Astrocyte of the spinal cord (primary cell): ENCODE results near the gene C8A.

Experiments used
- DNase-seq: peaks from one replicate; pipeline ENCODE4 v3.0.0; 2011; ENCODE audit warnings: low read depth, low spot score
- H3K4me3 ChIP-seq: 2 replicates; pipeline ENCODE4 v1.5.1; 2011; ENCODE audit warnings: low read depth, mild to moderate bottlenecking, low read length, moderate library complexity
- CTCF ChIP-seq: IDR thresholded peaks from 2 replicates; pipeline ENCODE4 v1.5.1; 2012; ENCODE audit warnings: low read depth, mild to moderate bottlenecking, low read length, inconsistent platforms
- in situ Hi-C: cut with HindIII; loops from 2 replicates; pipeline ENCODE4 v1.10.0; 2017; ENCODE audit warnings: low sequenced_read_pairs

The C8A gene

GRCh38 chr1:56948403-56949023 is 93.9 kb downstream of the C8A start:
- DNase-seq = no peak
- H3K4me3 ChIP-seq = no peak overlapping the region
- TF ChIP-seq CTCF = no peak
- in situ Hi-C loops = no loop called here

GRCh38 chr1:56952501-56952900 is 97.9 kb downstream of the C8A start:
- no peak for TF ChIP-seq CTCF
- H3K4me3 ChIP-seq = no peak overlapping the region
- no peak for DNase-seq
- in situ Hi-C loops = no loop called here

- no peak for DNase-seq
- in situ Hi-C loops = no loop called here
- H3K4me3 ChIP-seq = no peak overlapping the region
- TF ChIP-seq CTCF = no peak
Observed at GRCh38 chr1:56953386-56953785, 98.8 kb downstream of the C8A start.

- no peak for TF ChIP-seq CTCF
- in situ Hi-C loops = no loop called here
- no peak for DNase-seq
Observed at GRCh38 chr1:56954664-56955063, 100.1 kb downstream of the C8A start.

GRCh38 chr1:56957931-56958330 is 103.3 kb downstream of the C8A start:
- TF ChIP-seq CTCF = no peak
- in situ Hi-C loops = no loop called here
- H3K4me3 ChIP-seq = no peak overlapping the region
- no peak for DNase-seq

More at GRCh38 chr1:56954664-56955063, 100.1 kb downstream of the C8A start:
- no peak overlapping the region for H3K4me3 ChIP-seq

GRCh38 chr1:56958526-56958925 is 103.9 kb downstream of the C8A start:
- no peak for TF ChIP-seq CTCF
- H3K4me3 ChIP-seq = no peak overlapping the region
- DNase-seq = no peak
- in situ Hi-C loops = no loop called here

GRCh38 chr1:56961426-56961825 is 106.8 kb downstream of the C8A start:
- H3K4me3 ChIP-seq = no peak overlapping the region
- TF ChIP-seq CTCF = no peak
- no peak for DNase-seq
- in situ Hi-C loops = no loop called here
